GM12878 (cell line): ENCODE data around the gene DNAJB4. TPM values are rescaled to one million over a fixed set of nuclear protein-coding genes. Genes with fewer than 3 reads are reported as not detected.

Source experiments
- BACH1 ChIP-seq: fragments of 450-650 bp; IDR thresholded peaks from 2 replicates; pipeline ENCODE4 v1.6.1; 2017; ENCODE audit warnings: mild to moderate bottlenecking, borderline replicate concordance
- BRCA1 ChIP-seq: IDR thresholded peaks from 2 replicates; pipeline ENCODE4 v1.6.1; 2011; ENCODE audit warnings: low read depth, low read length, improper control_type of control experiment
- CEBPB ChIP-seq, 2 experiments: fragments of 150-350 bp in 1 of 2; IDR thresholded peaks; 2 replicates each; pipeline ENCODE4 v1.6.1; 2012 to 2014; ENCODE audit warnings: low read depth in 2 of 2, low read length in 2 of 2, borderline replicate concordance in 1 of 2, inconsistent platforms in 1 of 2
- E4F1 ChIP-seq: fragments of 450-650 bp; IDR thresholded peaks from 2 replicates; pipeline ENCODE4 v1.6.1; 2018; ENCODE audit warnings: borderline replicate concordance, mild to moderate bottlenecking; ENCODE audit not compliant: partially characterized antibody
- IRF4 ChIP-seq: IDR thresholded peaks from 2 replicates; pipeline ENCODE4 v1.6.1; 2011; ENCODE audit warnings: low read depth, low read length
- JUNB ChIP-seq: IDR thresholded peaks from 2 replicates; pipeline ENCODE4 v1.6.1; 2016; ENCODE audit warnings: antibody characterized with exemption, mild to moderate bottlenecking
- MEF2A ChIP-seq: IDR thresholded peaks from 2 replicates; pipeline ENCODE4 v1.6.1; 2011; ENCODE audit warnings: low read depth, mild to moderate bottlenecking, low read length, moderate library complexity; ENCODE audit not compliant: insufficient read depth
- MEF2B ChIP-seq: fragments of 450-650 bp; IDR thresholded peaks from 2 replicates; pipeline ENCODE4 v1.6.1; 2018; ENCODE audit warnings: mild to moderate bottlenecking, moderate library complexity; ENCODE audit not compliant: partially characterized antibody, poor library complexity, severe bottlenecking
- MTA2 ChIP-seq: fragments of 450-650 bp; IDR thresholded peaks from 2 replicates; pipeline ENCODE4 v1.6.1; 2016; ENCODE audit warnings: low read depth, mild to moderate bottlenecking, moderate library complexity
- MTA3 ChIP-seq: IDR thresholded peaks from 2 replicates; pipeline ENCODE4 v1.6.1; 2012; ENCODE audit warnings: low read length, inconsistent platforms, borderline replicate concordance
- NBN ChIP-seq: fragments of 450-650 bp; IDR thresholded peaks from 2 replicates; pipeline ENCODE4 v1.6.1; 2016
- PKNOX1 ChIP-seq: fragments of 450-650 bp; IDR thresholded peaks from 2 replicates; pipeline ENCODE4 v1.6.1; 2016; ENCODE audit warnings: mild to moderate bottlenecking
- PML ChIP-seq: IDR thresholded peaks from 2 replicates; pipeline ENCODE4 v1.6.1; 2012; ENCODE audit warnings: low read length, inconsistent platforms
- RELB ChIP-seq: fragments of 450-650 bp; IDR thresholded peaks from 2 replicates; pipeline ENCODE4 v1.6.1; 2017; ENCODE audit warnings: low read depth, mild to moderate bottlenecking, moderate library complexity
- REST ChIP-seq: IDR thresholded peaks from 2 replicates; pipeline ENCODE4 v1.6.1; 2012; ENCODE audit warnings: mild to moderate bottlenecking, low read depth, low read length
- RUNX3 ChIP-seq: IDR thresholded peaks from 2 replicates; pipeline ENCODE4 v1.6.1; 2012; ENCODE audit warnings: low read length, inconsistent platforms
- SMAD1 ChIP-seq: fragments of 450-650 bp; IDR thresholded peaks from 2 replicates; pipeline ENCODE4 v1.6.1; 2018; ENCODE audit warnings: mild to moderate bottlenecking, low read depth; ENCODE audit not compliant: partially characterized antibody
- SMAD5 ChIP-seq: IDR thresholded peaks from 2 replicates; pipeline ENCODE4 v1.6.1; 2016; ENCODE audit warnings: antibody characterized with exemption, low read depth
- TBL1XR1 ChIP-seq: IDR thresholded peaks from 2 replicates; pipeline ENCODE4 v1.6.1; 2012; ENCODE audit warnings: low read depth, low read length, improper control_type of control experiment
- TCF7 ChIP-seq: IDR thresholded peaks from 2 replicates; pipeline ENCODE4 v1.6.1; 2014; ENCODE audit warnings: antibody characterized with exemption, borderline replicate concordance
- WRNIP1 ChIP-seq: IDR thresholded peaks from 2 replicates; pipeline ENCODE4 v1.6.1; 2011; ENCODE audit warnings: low read depth, low read length, improper control_type of control experiment, borderline replicate concordance
- YBX1 ChIP-seq: fragments of 450-650 bp; IDR thresholded peaks from 2 replicates; pipeline ENCODE4 v1.6.1; 2016; ENCODE audit warnings: antibody characterized with exemption
- ZZZ3 ChIP-seq: IDR thresholded peaks from 2 replicates; pipeline ENCODE4 v1.6.1; 2011; ENCODE audit warnings: low read depth; ENCODE audit not compliant: control insufficient read depth, insufficient read length
- polyA plus RNA-seq, 11 experiments: library from polyadenylated mRNA; depleted of rRNA in 4 of 11; unstranded in 6 of 11; stranded (reverse) in 5 of 11; fragments of >200 nt; fragmentation: Nextera tagmentation in 4 of 11; fragmentation: Illumina TruSeq in 1 of 11; extraction: Ambion mirVana in 4 of 11; extraction: Trizol in 1 of 11; gene quantifications; 1 replicate in 1 of 11; 2 replicates in 10 of 11; pipeline versions ENCODE4 v1.2.1 to v1.2.3, GENCODE V29; 2011 to 2016; ENCODE audit warnings: inconsistent platforms in 2 of 11, missing spikeins in 2 of 11, low read depth in 1 of 11
- total RNA-seq, 4 experiments: library from RNA; depleted of rRNA in 3 of 4; stranded (reverse); fragments of >200 nt in 3 of 4; fragmentation: Illumina TruSeq in 1 of 4; extraction: Trizol in 1 of 4; gene quantifications; 2 replicates each; pipeline versions ENCODE4 v1.2.1 to v1.2.3, GENCODE V29; 2013 to 2021

Gene DNAJB4
- total and polyA plus RNA-seq, 10 of the 15 experiments (the other 5 are each of a cell fraction or from before 2014, with no cell fraction given): 3.8 to 10.5 (median 6.6) TPM

GRCh38 chr1:77978293-77978968 lies 26.3 kb upstream of the DNAJB4 start (continued):
- TF ChIP-seq E4F1 (no peak), NBN (peak; percentile 68; the same call in 1 of the 2 replicates), RUNX3 (peak; percentile 80), CEBPB (IDR thresholded peaks at IDR 0.05; ENCODE audit: borderline replicate concordance in 1 of 2, low read depth in 2 of 2, low read length in 2 of 2) (no peak), JUNB (peak; percentile 80), SMAD5 (peak; percentile 76; the same call in 1 of the 2 replicates), TCF7 (peak; percentile 6; the same call in 1 of the 2 replicates), IRF4 (peak; percentile 81; the same call in 1 of the 2 replicates), SMAD1 (peak; percentile 81), MEF2B (peak; percentile 29), BRCA1 (no peak), RELB (peak; percentile 59), ZZZ3 (no peak), TBL1XR1 (peak; percentile 22; the same call in 1 of the 2 replicates), REST (0 out of 2 replicates have a peak, but pooled peaks have one; percentile 31), MTA3 (peak; percentile 96; the same call in 1 of the 2 replicates), YBX1 (no peak), PKNOX1 (peak; percentile 94), PML (peak; percentile 94), BACH1 (peak; percentile 15; the same call in 1 of the 2 replicates), MTA2 (peak; percentile 85), WRNIP1 (no peak), MEF2A (peak; percentile 63; the same call in 1 of the 2 replicates)
